Ishikawa (cell line): ENCODE measurements around the gene ZNF45.

Experiments
- CEBPB ChIP-seq: IDR thresholded peaks from 2 replicates; pipeline ENCODE4 v1.6.1; 2012
- CREB1 ChIP-seq: IDR thresholded peaks from 2 replicates; pipeline ENCODE4 v1.6.1; 2012; ENCODE audit warnings: low read depth
- EGR1 ChIP-seq: IDR thresholded peaks from 2 replicates; pipeline ENCODE4 v1.6.1; 2012
- EP300 ChIP-seq: IDR thresholded peaks from 2 replicates; pipeline ENCODE4 v1.6.1; 2012; ENCODE audit warnings: borderline replicate concordance
- FOXM1 ChIP-seq: IDR thresholded peaks from 2 replicates; pipeline ENCODE4 v1.6.1; 2012; ENCODE audit warnings: low read depth, borderline replicate concordance
- MAX ChIP-seq: IDR thresholded peaks from 2 replicates; pipeline ENCODE4 v1.6.1; 2012
- NFIC ChIP-seq: IDR thresholded peaks from 2 replicates; pipeline ENCODE4 v1.6.1; 2012
- RAD21 ChIP-seq: IDR thresholded peaks from 2 replicates; pipeline ENCODE4 v1.6.1; 2012; ENCODE audit warnings: low read depth
- REST ChIP-seq: IDR thresholded peaks from 2 replicates; pipeline ENCODE4 v1.6.1; 2012; ENCODE audit warnings: low read depth, mild to moderate bottlenecking
- TAF1 ChIP-seq: IDR thresholded peaks from 2 replicates; pipeline ENCODE4 v1.6.1; 2012; ENCODE audit warnings: low read depth, mild to moderate bottlenecking
- TCF12 ChIP-seq: IDR thresholded peaks from 2 replicates; pipeline ENCODE4 v1.6.1; 2012; ENCODE audit warnings: low read depth
- TEAD4 ChIP-seq: IDR thresholded peaks from 2 replicates; pipeline ENCODE4 v1.6.1; 2012
- USF1 ChIP-seq: IDR thresholded peaks from 2 replicates; pipeline ENCODE4 v1.6.1; 2012
- YY1 ChIP-seq: IDR thresholded peaks from 2 replicates; pipeline ENCODE4 v1.6.1; 2012; ENCODE audit warnings: low read depth
- ZBTB7A ChIP-seq: IDR thresholded peaks from 2 replicates; pipeline ENCODE4 v1.6.1; 2012; ENCODE audit warnings: low read depth

ZNF45 gene

GRCh38 chr19:43940719-43941118 is 5.6 kb upstream of the ZNF45 start:
- no peak for TF ChIP-seq TAF1
- no peak for TF ChIP-seq NFIC
- TF ChIP-seq USF1 = no peak
- no peak for TF ChIP-seq RAD21
- no peak for TF ChIP-seq ZBTB7A
- no peak for TF ChIP-seq TCF12
- TF ChIP-seq EP300 = no peak
- TF ChIP-seq TEAD4 = no peak
- no peak for TF ChIP-seq FOXM1
- no peak for TF ChIP-seq MAX
- no peak for TF ChIP-seq CEBPB
- no peak for TF ChIP-seq YY1
- no peak for TF ChIP-seq EGR1
- TF ChIP-seq REST = no peak
- no peak for TF ChIP-seq CREB1

GRCh38 chr19:43939557-43940260 is 4.6 kb upstream of the ZNF45 start:
- no peak for TF ChIP-seq ZBTB7A
- no peak for TF ChIP-seq TEAD4
- TF ChIP-seq YY1 = no peak
- no peak for TF ChIP-seq TCF12
- TF ChIP-seq MAX = no peak
- TF ChIP-seq TAF1 = no peak
- no peak for TF ChIP-seq CEBPB
- TF ChIP-seq REST = no peak
- TF ChIP-seq USF1 = no peak

- TF ChIP-seq TCF12 (no peak), REST (no peak), CEBPB (no peak), EP300 (no peak), CREB1 (no peak), ZBTB7A (no peak), EGR1 (no peak), MAX (no peak), RAD21 (no peak), USF1 (no peak)
Observed at GRCh38 chr19:43936188-43936587, 1.1 kb upstream of the ZNF45 start.
